Measurements from ENCODE around the gene APLN.

The APLN gene

GRCh38 chrX:129695535-129695934, 40.8 kb upstream of the APLN start:
- Histone ChIP-seq H3K27ac (no peak overlapping the region), H3K36me3 (ENCODE audit: insufficient read depth, low read length) (no peaks in the 10 kb centered on the region), H3K4me3 (no peak overlapping the region), H3K9ac (ENCODE audit: insufficient read length) (no peak overlapping the region), H3K9me3 (ENCODE audit: low read depth, low read length) (no peaks in the 10 kb centered on the region)
- DNase-seq (ENCODE audit: low read depth, low spot score): no peak
- TF ChIP-seq EZH2 (IDR thresholded peaks at IDR 0.05) (no peak), FOXP2 (optimal IDR thresholded peaks at IDR 0.05; ENCODE audit: control extremely low read depth, extremely low read length, insufficient read depth) (no peak), POLR2AphosphoS5 (IDR thresholded peaks at IDR 0.05; ENCODE audit: borderline replicate concordance, low read depth, low read length) (no peak)

DNA sequence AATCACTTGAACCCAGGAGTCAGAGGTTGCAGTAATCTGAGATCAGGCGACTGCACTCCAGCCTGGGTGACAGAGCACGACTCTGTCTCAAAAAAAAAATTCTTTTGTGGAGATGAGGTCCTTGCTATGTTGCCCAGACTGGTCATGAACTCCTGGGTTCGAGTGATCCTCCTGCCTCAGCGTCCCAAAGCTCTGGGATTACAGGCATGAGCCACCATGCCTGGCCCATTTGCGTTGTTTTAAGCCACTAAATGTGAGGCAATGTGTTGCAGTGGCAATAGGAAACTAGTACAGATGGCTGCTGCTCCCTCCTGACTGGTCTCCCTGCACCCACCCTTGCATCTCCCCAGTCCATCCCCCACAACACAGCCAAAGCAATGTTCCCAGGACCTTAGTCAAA, 40.0 kb upstream of the APLN start:
- H3K27ac ChIP-seq: no peak overlapping the region
- no peaks in the 10 kb centered on the region for H3K36me3 ChIP-seq (ENCODE audit: insufficient read depth, low read length)
- no peak for TF ChIP-seq POLR2AphosphoS5 (IDR thresholded peaks at IDR 0.05; ENCODE audit: borderline replicate concordance, low read depth, low read length)
- TF ChIP-seq EZH2 (IDR thresholded peaks at IDR 0.05): no peak
- no peak for TF ChIP-seq FOXP2 (optimal IDR thresholded peaks at IDR 0.05; ENCODE audit: control extremely low read depth, extremely low read length, insufficient read depth)
- no peak overlapping the region for H3K9ac ChIP-seq (ENCODE audit: insufficient read length)
- DNase-seq (ENCODE audit: low read depth, low spot score): no peak
- H3K4me3 ChIP-seq: no peak overlapping the region
- H3K9me3 ChIP-seq (ENCODE audit: low read depth, low read length): no peaks in the 10 kb centered on the region

DNA sequence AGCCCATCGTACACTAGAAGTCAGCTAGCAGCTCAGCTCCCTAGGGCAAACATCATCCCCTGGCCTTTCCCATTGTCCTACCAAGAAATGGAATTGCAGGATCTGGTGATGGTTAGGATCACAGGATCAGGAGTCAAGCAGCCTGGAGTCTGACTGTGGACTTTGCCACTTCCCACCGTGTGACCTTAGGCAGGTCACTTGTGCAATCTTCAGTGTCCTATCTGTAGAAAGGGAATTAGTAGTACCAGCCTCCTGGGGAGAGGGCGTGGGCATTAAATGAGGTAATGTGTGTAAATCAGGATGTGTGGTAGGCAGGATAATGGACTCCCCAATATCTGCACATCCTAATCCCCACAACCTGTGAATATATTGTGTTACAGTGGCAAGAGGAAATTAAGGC, 38.6 kb upstream of the APLN start:
- H3K27ac ChIP-seq: no peak overlapping the region
- H3K36me3 ChIP-seq (ENCODE audit: insufficient read depth, low read length): no peaks in the 10 kb centered on the region
- TF ChIP-seq FOXP2 (optimal IDR thresholded peaks at IDR 0.05; ENCODE audit: control extremely low read depth, extremely low read length, insufficient read depth): no peak
- TF ChIP-seq EZH2 (IDR thresholded peaks at IDR 0.05): no peak
- no peak for TF ChIP-seq POLR2AphosphoS5 (IDR thresholded peaks at IDR 0.05; ENCODE audit: borderline replicate concordance, low read depth, low read length)
- H3K9me3 ChIP-seq (ENCODE audit: low read depth, low read length): no peaks in the 10 kb centered on the region
- DNase-seq (ENCODE audit: low read depth, low spot score): no peak
- H3K4me3 ChIP-seq: no peak overlapping the region
- H3K9ac ChIP-seq (ENCODE audit: insufficient read length): no peak overlapping the region

- no peak overlapping the region for H3K4me3 ChIP-seq
- TF ChIP-seq EZH2 (IDR thresholded peaks at IDR 0.05): no peak
- no peak for TF ChIP-seq FOXP2 (optimal IDR thresholded peaks at IDR 0.05; ENCODE audit: control extremely low read depth, extremely low read length, insufficient read depth)
- no peak for TF ChIP-seq POLR2AphosphoS5 (IDR thresholded peaks at IDR 0.05; ENCODE audit: borderline replicate concordance, low read depth, low read length)
- H3K9ac ChIP-seq (ENCODE audit: insufficient read length): no peak overlapping the region
- no peak overlapping the region for H3K27ac ChIP-seq
- no peaks in the 10 kb centered on the region for H3K9me3 ChIP-seq (ENCODE audit: low read depth, low read length)
- DNase-seq (ENCODE audit: low read depth, low spot score): no peak
- no peaks in the 10 kb centered on the region for H3K36me3 ChIP-seq (ENCODE audit: insufficient read depth, low read length)
These were observed 35.7 kb upstream of the APLN start for GRCh38 chrX:129690435-129690834.

DNA sequence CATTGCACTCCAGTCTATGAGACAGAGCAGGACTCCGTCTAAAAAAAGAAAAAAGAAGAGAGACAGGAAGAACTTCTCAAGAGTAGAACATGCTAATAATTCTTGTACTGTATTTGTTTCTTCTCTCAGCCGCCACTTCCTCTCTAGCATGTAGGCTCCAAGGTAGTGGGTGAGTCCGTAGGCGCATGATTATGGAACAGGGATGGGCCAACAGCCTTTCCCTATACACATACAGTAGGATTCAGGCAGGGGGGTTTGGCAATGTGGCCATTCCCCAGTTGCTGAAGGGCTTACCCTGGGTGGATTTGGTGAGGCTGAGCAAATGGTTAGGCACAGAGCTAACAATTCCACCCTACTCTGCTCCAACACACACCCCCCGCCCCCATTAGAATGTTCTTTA, 35.0 kb upstream of the APLN start:
- Histone ChIP-seq H3K9me3 (ENCODE audit: low read depth, low read length) (no peaks in the 10 kb centered on the region), H3K27ac (no peak overlapping the region), H3K36me3 (ENCODE audit: insufficient read depth, low read length) (no peaks in the 10 kb centered on the region), H3K9ac (ENCODE audit: insufficient read length) (no peak overlapping the region), H3K4me3 (no peak overlapping the region)
- TF ChIP-seq EZH2 (IDR thresholded peaks at IDR 0.05) (no peak), POLR2AphosphoS5 (IDR thresholded peaks at IDR 0.05; ENCODE audit: borderline replicate concordance, low read depth, low read length) (no peak), FOXP2 (optimal IDR thresholded peaks at IDR 0.05; ENCODE audit: control extremely low read depth, extremely low read length, insufficient read depth) (no peak)
- DNase-seq (ENCODE audit: low read depth, low spot score): no peak

DNA sequence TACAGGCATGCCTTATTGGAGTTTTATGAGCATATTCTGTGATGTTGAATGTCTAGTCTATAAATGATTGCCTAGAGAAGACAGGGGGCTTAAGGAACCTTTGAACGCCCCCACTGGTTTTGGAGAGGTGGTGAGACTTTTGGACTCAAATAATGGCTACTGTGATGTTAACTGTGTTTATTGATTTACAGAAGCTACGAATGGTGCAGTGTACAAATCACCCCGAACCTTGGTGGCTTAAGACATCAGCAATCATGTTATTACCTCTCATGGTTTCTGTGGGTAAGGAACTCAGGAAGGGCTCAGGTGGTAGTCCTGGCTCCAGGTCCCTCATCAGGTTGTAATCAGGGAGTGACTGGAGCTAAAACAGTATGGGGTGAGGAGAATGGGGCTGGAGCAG, 33.3 kb upstream of the APLN start:
- no peak for DNase-seq (ENCODE audit: low read depth, low spot score)
- Histone ChIP-seq H3K9me3 (ENCODE audit: low read depth, low read length) (no peaks in the 10 kb centered on the region), H3K4me3 (no peak overlapping the region), H3K36me3 (ENCODE audit: insufficient read depth, low read length) (no peaks in the 10 kb centered on the region), H3K9ac (ENCODE audit: insufficient read length) (no peak overlapping the region), H3K27ac (no peak overlapping the region)
- no peak for TF ChIP-seq EZH2 (IDR thresholded peaks at IDR 0.05)
- TF ChIP-seq FOXP2 (optimal IDR thresholded peaks at IDR 0.05; ENCODE audit: control extremely low read depth, extremely low read length, insufficient read depth): no peak
- TF ChIP-seq POLR2AphosphoS5 (IDR thresholded peaks at IDR 0.05; ENCODE audit: borderline replicate concordance, low read depth, low read length): no peak

DNA sequence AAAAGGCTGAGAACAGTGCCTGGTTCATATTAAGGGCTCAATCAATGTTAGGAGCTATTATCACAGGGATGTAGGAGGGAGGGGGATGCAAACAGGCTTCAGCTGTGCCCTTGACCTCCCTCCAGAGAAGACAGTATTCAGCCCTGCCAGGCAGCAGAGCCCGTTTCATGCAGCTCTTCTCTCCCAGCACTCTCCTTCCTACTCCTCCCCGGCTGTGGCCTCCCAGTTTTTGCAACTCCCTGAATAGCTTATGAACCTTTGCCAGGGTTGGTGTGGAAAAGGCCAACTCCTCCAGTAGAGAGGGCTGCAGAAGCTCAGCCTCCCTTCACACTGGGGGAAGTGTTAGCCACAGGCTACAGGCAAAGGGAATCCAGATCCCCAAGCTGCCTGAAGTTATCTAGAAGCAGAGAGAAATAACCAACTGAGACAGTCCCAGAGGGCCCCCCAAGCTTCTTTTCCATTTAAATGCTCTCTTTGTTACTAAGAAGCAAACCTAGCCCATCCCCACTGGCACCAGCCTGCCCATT, 31.7 kb upstream of the APLN start:
- TF ChIP-seq EZH2 (IDR thresholded peaks at IDR 0.05): no peak
- TF ChIP-seq FOXP2 (optimal IDR thresholded peaks at IDR 0.05; ENCODE audit: control extremely low read depth, extremely low read length, insufficient read depth): no peak
- no peak for TF ChIP-seq POLR2AphosphoS5 (IDR thresholded peaks at IDR 0.05; ENCODE audit: borderline replicate concordance, low read depth, low read length)
- Histone ChIP-seq H3K36me3 (ENCODE audit: insufficient read depth, low read length) (no peaks in the 10 kb centered on the region), H3K9me3 (ENCODE audit: low read depth, low read length) (no peaks in the 10 kb centered on the region), H3K4me3 (no peak overlapping the region), H3K27ac (no peak overlapping the region), H3K9ac (ENCODE audit: insufficient read length) (no peak overlapping the region)
- no peak for DNase-seq (ENCODE audit: low read depth, low spot score)

- no peak for DNase-seq (ENCODE audit: low read depth, low spot score)
- Histone ChIP-seq H3K9me3 (ENCODE audit: low read depth, low read length) (no peaks in the 10 kb centered on the region), H3K4me3 (no peak overlapping the region), H3K27ac (no peak overlapping the region), H3K9ac (ENCODE audit: insufficient read length) (no peak overlapping the region), H3K36me3 (ENCODE audit: insufficient read depth, low read length) (no peaks in the 10 kb centered on the region)
- TF ChIP-seq EZH2 (IDR thresholded peaks at IDR 0.05) (no peak), POLR2AphosphoS5 (IDR thresholded peaks at IDR 0.05; ENCODE audit: borderline replicate concordance, low read depth, low read length) (no peak), FOXP2 (optimal IDR thresholded peaks at IDR 0.05; ENCODE audit: control extremely low read depth, extremely low read length, insufficient read depth) (no peak)
These were observed 28.2 kb upstream of the APLN start for GRCh38 chrX:129682979-129683378.

DNA sequence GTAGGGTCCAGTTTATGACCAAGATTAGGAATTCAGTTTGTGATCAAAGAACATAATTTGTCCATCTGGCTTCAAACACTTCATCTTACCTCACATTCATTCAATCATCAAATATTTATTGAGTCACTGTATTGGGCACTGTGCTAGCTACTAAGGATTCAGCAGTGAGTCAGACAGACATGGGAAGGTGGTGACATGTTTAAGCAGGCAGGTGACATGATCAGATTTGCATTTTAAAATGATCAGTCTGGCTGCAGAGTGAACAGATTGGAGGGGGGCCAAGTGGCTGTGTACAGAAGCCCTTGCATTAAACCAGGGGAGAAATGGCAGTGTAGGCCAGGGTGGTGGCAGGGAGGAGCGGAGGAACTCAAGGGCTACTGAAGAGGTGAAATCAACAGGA, 25.1 kb upstream of the APLN start:
- Histone ChIP-seq H3K9me3 (ENCODE audit: low read depth, low read length) (no peaks in the 10 kb centered on the region), H3K36me3 (ENCODE audit: insufficient read depth, low read length) (no peaks in the 10 kb centered on the region), H3K9ac (ENCODE audit: insufficient read length) (no peak overlapping the region), H3K4me3 (no peak overlapping the region), H3K27ac (no peak overlapping the region)
- DNase-seq (ENCODE audit: low read depth, low spot score): no peak
- TF ChIP-seq EZH2 (IDR thresholded peaks at IDR 0.05): no peak
- no peak for TF ChIP-seq FOXP2 (optimal IDR thresholded peaks at IDR 0.05; ENCODE audit: control extremely low read depth, extremely low read length, insufficient read depth)
- TF ChIP-seq POLR2AphosphoS5 (IDR thresholded peaks at IDR 0.05; ENCODE audit: borderline replicate concordance, low read depth, low read length): no peak

Measured in SK-N-MC (cell line).